ENCODE results near the gene TMEM266.
A peak's percentile ranks its signal among the peaks of the same experiment; 100 is the strongest.
"Not testable (repeated sequence)": the region's sequence is repeated elsewhere in the genome, so short reads cannot be mapped to it uniquely, and the experiment has no call there.

The TMEM266 gene

GRCh38 chr15:76054201-76054600 is 5.6 kb upstream of the TMEM266 start:
- not testable (repeated sequence) for H3K27ac ChIP-seq (ENCODE audit: low read depth, low read length); H3K4me3 ChIP-seq (ENCODE audit: low read depth, low read length); H2AFZ ChIP-seq (ENCODE audit: low read length, unreplicated experiment); H3K36me3 ChIP-seq (ENCODE audit: insufficient read depth, low read length); H3K79me2 ChIP-seq (ENCODE audit: control insufficient read depth, insufficient read depth, low read length, unreplicated experiment)
- H3K27me3 ChIP-seq (ENCODE audit: insufficient read depth, low read length), result peaks cover 35% of the 10 kb centered on the region
- H3K4me1 ChIP-seq (ENCODE audit: control insufficient read depth, insufficient read depth, low read length, unreplicated experiment), result peaks cover 11% of the 10 kb centered on the region

DNA sequence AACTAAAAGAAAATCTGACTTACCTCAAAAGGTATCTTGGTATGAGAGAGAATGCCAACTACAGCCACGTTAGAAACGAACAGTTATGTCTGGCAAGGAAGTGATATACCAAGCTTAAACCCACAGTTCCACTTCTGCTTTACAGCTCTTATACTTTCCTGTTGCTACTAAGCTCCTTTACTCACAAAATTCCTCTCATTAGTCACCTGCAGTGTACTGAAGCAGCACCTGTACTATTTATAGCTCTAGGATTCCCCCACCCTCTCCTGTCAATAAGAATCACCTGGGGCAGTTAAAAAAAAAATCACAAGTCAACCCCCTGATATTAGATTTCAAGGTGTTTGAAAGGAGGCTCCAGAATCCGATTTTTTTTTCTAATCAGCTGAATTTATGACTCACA is 2.9 kb upstream of the TMEM266 start:
- Histone ChIP-seq H3K4me1 (ENCODE audit: control insufficient read depth, insufficient read depth, low read length, unreplicated experiment) (peaks cover 12% of the 10 kb centered on the region), H3K27me3 (ENCODE audit: insufficient read depth, low read length) (peaks cover 54% of the 10 kb centered on the region), H3K36me3 (ENCODE audit: insufficient read depth, low read length) (no peaks in the 10 kb centered on the region), H3K79me2 (ENCODE audit: control insufficient read depth, insufficient read depth, low read length, unreplicated experiment) (no peaks in the 10 kb centered on the region), H3K4me3 (ENCODE audit: low read depth, low read length) (peak overlapping the region; percentile 76), H2AFZ (ENCODE audit: low read length, unreplicated experiment) (no peak overlapping the region), H3K27ac (ENCODE audit: low read depth, low read length) (no peak overlapping the region)

DNA sequence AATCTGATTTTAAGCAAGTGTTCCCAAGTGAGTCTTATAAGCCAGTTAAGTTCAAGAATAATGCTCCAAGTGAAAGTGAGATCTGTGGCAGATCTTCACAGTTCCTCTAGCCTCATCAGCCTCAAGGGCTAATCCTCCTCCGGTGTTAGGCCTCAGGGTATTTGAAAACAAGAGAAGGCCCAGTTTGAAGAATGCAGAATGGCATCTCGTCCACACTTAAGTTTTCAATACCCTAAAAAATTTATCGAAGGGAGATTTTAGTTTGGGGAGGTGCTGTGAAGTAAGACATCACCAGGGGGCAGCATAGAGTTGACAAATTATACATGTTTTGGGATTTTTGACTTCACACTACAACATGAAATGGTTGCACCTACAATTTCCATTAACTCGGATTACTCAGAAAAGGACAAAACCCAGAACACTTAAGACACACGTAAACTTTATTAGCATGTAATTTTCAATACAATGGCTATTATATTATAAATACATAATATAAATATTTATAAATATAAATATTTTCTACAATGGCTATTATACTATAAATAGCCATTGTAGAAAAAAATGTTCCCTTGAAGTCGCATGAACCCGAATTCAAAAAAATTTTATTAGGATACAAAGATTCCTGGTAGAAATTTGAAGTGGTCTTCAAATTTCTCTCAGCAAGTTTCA is 2.3 kb upstream of the TMEM266 start:
- no peaks in the 10 kb centered on the region for H3K79me2 ChIP-seq (ENCODE audit: control insufficient read depth, insufficient read depth, low read length, unreplicated experiment)
- H2AFZ ChIP-seq (ENCODE audit: low read length, unreplicated experiment), result peak overlapping the region; percentile 77
- H3K27me3 ChIP-seq (ENCODE audit: insufficient read depth, low read length), result peaks cover 59% of the 10 kb centered on the region
- H3K4me3 ChIP-seq (ENCODE audit: low read depth, low read length), result peak overlapping the region; percentile 76
- H3K4me1 ChIP-seq (ENCODE audit: control insufficient read depth, insufficient read depth, low read length, unreplicated experiment), result peaks cover 12% of the 10 kb centered on the region
- H3K36me3 ChIP-seq (ENCODE audit: insufficient read depth, low read length), result no peaks in the 10 kb centered on the region
- no peak overlapping the region for H3K27ac ChIP-seq (ENCODE audit: low read depth, low read length)

- no peaks in the 10 kb centered on the region for H3K36me3 ChIP-seq (ENCODE audit: insufficient read depth, low read length)
- peak overlapping the region; percentile 78 for H3K4me3 ChIP-seq (ENCODE audit: low read depth, low read length)
- peaks cover 12% of the 10 kb centered on the region for H3K4me1 ChIP-seq (ENCODE audit: control insufficient read depth, insufficient read depth, low read length, unreplicated experiment)
- H3K79me2 ChIP-seq (ENCODE audit: control insufficient read depth, insufficient read depth, low read length, unreplicated experiment), result no peaks in the 10 kb centered on the region
- no peak overlapping the region for H3K27ac ChIP-seq (ENCODE audit: low read depth, low read length)
- peak overlapping the region; percentile 89 for H2AFZ ChIP-seq (ENCODE audit: low read length, unreplicated experiment)
- H3K27me3 ChIP-seq (ENCODE audit: insufficient read depth, low read length), result peaks cover 69% of the 10 kb centered on the region
Measured at GRCh38 chr15:76058714-76059319, 968 bp upstream of the TMEM266 start.

GRCh38 chr15:76060118-76060989 is 569 bp downstream of the TMEM266 start:
- Histone ChIP-seq H3K79me2 (ENCODE audit: control insufficient read depth, insufficient read depth, low read length, unreplicated experiment) (no peaks in the 10 kb centered on the region), H3K36me3 (ENCODE audit: insufficient read depth, low read length) (no peaks in the 10 kb centered on the region), H2AFZ (ENCODE audit: low read length, unreplicated experiment) (no peak overlapping the region), H3K27ac (ENCODE audit: low read depth, low read length) (no peak overlapping the region), H3K4me1 (ENCODE audit: control insufficient read depth, insufficient read depth, low read length, unreplicated experiment) (peaks cover 12% of the 10 kb centered on the region), H3K4me3 (ENCODE audit: low read depth, low read length) (peak overlapping the region; percentile 70), H3K27me3 (ENCODE audit: insufficient read depth, low read length) (peaks cover 84% of the 10 kb centered on the region)

GRCh38 chr15:76061700-76062099 is 1.9 kb downstream of the TMEM266 start:
- H3K36me3 ChIP-seq (ENCODE audit: insufficient read depth, low read length), result no peaks in the 10 kb centered on the region
- no peak overlapping the region for H3K4me3 ChIP-seq (ENCODE audit: low read depth, low read length)
- no peaks in the 10 kb centered on the region for H3K79me2 ChIP-seq (ENCODE audit: control insufficient read depth, insufficient read depth, low read length, unreplicated experiment)
- no peak overlapping the region for H3K27ac ChIP-seq (ENCODE audit: low read depth, low read length)
- H3K27me3 ChIP-seq (ENCODE audit: insufficient read depth, low read length), result peaks cover 91% of the 10 kb centered on the region
- no peak overlapping the region for H2AFZ ChIP-seq (ENCODE audit: low read length, unreplicated experiment)
- H3K4me1 ChIP-seq (ENCODE audit: control insufficient read depth, insufficient read depth, low read length, unreplicated experiment), result peaks cover 12% of the 10 kb centered on the region

GRCh38 chr15:76062286-76062685 is 2.5 kb downstream of the TMEM266 start:
- H3K4me1 ChIP-seq (ENCODE audit: control insufficient read depth, insufficient read depth, low read length, unreplicated experiment), result peaks cover 11% of the 10 kb centered on the region
- no peak overlapping the region for H3K4me3 ChIP-seq (ENCODE audit: low read depth, low read length)
- no peak overlapping the region for H2AFZ ChIP-seq (ENCODE audit: low read length, unreplicated experiment)
- no peaks in the 10 kb centered on the region for H3K36me3 ChIP-seq (ENCODE audit: insufficient read depth, low read length)
- H3K79me2 ChIP-seq (ENCODE audit: control insufficient read depth, insufficient read depth, low read length, unreplicated experiment), result no peaks in the 10 kb centered on the region
- H3K27ac ChIP-seq (ENCODE audit: low read depth, low read length), result no peak overlapping the region
- H3K27me3 ChIP-seq (ENCODE audit: insufficient read depth, low read length), result peaks cover 90% of the 10 kb centered on the region

DNA sequence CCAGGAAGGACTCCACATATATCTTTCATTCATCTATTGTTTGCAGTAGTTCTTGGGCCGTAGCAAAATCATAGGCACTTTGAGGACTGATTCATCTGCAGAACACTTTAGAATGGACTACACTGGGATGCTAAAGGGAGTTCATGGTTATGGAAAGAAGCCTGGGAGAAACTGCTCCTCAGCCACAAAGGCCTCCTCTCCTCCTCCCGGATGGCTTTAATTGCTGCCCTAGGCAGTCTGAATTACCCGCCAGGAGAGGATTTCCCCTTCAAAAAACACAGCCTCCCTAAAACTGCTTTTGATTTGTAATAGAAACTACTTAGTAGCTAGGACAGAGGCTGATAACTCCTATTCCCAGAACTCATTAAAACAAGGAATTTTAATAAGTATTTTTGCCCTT is 4.6 kb downstream of the TMEM266 start:
- H3K4me3 ChIP-seq (ENCODE audit: low read depth, low read length), result no peak overlapping the region
- no peaks in the 10 kb centered on the region for H3K79me2 ChIP-seq (ENCODE audit: control insufficient read depth, insufficient read depth, low read length, unreplicated experiment)
- no peak overlapping the region for H3K27ac ChIP-seq (ENCODE audit: low read depth, low read length)
- H3K4me1 ChIP-seq (ENCODE audit: control insufficient read depth, insufficient read depth, low read length, unreplicated experiment), result no peaks in the 10 kb centered on the region
- peaks cover 73% of the 10 kb centered on the region for H3K27me3 ChIP-seq (ENCODE audit: insufficient read depth, low read length)
- no peak overlapping the region for H2AFZ ChIP-seq (ENCODE audit: low read length, unreplicated experiment)
- no peaks in the 10 kb centered on the region for H3K36me3 ChIP-seq (ENCODE audit: insufficient read depth, low read length)

GRCh38 chr15:76065245-76065644 is 5.5 kb downstream of the TMEM266 start:
- Histone ChIP-seq H3K27me3 (ENCODE audit: insufficient read depth, low read length) (peaks cover 71% of the 10 kb centered on the region), H3K27ac (ENCODE audit: low read depth, low read length) (no peak overlapping the region), H3K4me3 (ENCODE audit: low read depth, low read length) (no peak overlapping the region), H2AFZ (ENCODE audit: low read length, unreplicated experiment) (no peak overlapping the region), H3K79me2 (ENCODE audit: control insufficient read depth, insufficient read depth, low read length, unreplicated experiment) (no peaks in the 10 kb centered on the region), H3K36me3 (ENCODE audit: insufficient read depth, low read length) (no peaks in the 10 kb centered on the region), H3K4me1 (ENCODE audit: control insufficient read depth, insufficient read depth, low read length, unreplicated experiment) (no peaks in the 10 kb centered on the region)

- Histone ChIP-seq H3K27me3 (ENCODE audit: insufficient read depth, low read length) (peaks cover 71% of the 10 kb centered on the region), H3K79me2 (ENCODE audit: control insufficient read depth, insufficient read depth, low read length, unreplicated experiment) (no peaks in the 10 kb centered on the region), H3K27ac (ENCODE audit: low read depth, low read length) (no peak overlapping the region), H2AFZ (ENCODE audit: low read length, unreplicated experiment) (no peak overlapping the region), H3K36me3 (ENCODE audit: insufficient read depth, low read length) (no peaks in the 10 kb centered on the region), H3K4me3 (ENCODE audit: low read depth, low read length) (no peak overlapping the region), H3K4me1 (ENCODE audit: control insufficient read depth, insufficient read depth, low read length, unreplicated experiment) (no peaks in the 10 kb centered on the region)
Measured at GRCh38 chr15:76065793-76066192, 6.0 kb downstream of the TMEM266 start.
